ENCODE data around the gene SPAG16. TPM values are rescaled to one million over a fixed set of nuclear protein-coding genes. Genes with fewer than 3 reads are reported as not detected.

Gene SPAG16
- total RNA-seq, 1 experiment from 2014 or later: 17.3 TPM

DNA sequence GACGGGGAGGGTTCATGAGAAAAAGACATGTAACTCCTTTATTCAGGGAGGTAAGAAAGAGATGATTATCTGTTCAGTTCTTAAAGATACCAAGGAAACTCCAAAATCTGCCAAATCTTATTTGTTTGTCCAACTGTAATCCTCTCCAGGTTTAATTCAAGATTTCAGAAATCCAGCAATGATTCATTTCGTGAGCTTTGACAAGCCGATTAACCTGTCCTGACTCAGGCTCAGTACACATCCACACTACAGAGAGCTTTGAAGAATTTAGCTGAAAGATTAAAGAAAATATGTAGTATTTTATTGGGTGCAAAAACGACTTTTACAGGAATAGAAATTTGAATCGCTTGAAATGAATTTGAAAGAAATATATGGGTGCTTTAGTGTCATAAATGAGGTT is 1.1 kb downstream of the SPAG16 start:
- H3K27ac Mint-ChIP-seq: no peak overlapping the region
- Histone ChIP-seq H3K23me2 (ENCODE audit: insufficient read length, low read depth, low read length, poor library complexity, severe bottlenecking) (peaks cover 5% of the 10 kb centered on the region), H3K4me2 (ENCODE audit: insufficient read depth, insufficient read length, low read length) (no peak overlapping the region), H3K18ac (ENCODE audit: insufficient read length, low read depth, low read length) (no peak overlapping the region), H3K9me3 (ENCODE audit: control insufficient read depth, low read depth, low read length) (no peaks in the 10 kb centered on the region), H2BK120ac (ENCODE audit: low read depth, low read length, poor library complexity, severe bottlenecking) (no peak overlapping the region), H3K4me1 (ENCODE audit: insufficient read depth, low read length) (peaks cover 3% of the 10 kb centered on the region; the same call in 1 of the 2 replicates), H3K23ac (ENCODE audit: insufficient read length, low read depth, low read length) (no peak overlapping the region), H2BK12ac (ENCODE audit: insufficient read length, low read depth, low read length) (no peak overlapping the region), H3K14ac (ENCODE audit: insufficient read depth, low read length) (no peak overlapping the region), H4K91ac (ENCODE audit: insufficient read length, low read depth, low read length) (no peak overlapping the region), H2BK5ac (ENCODE audit: insufficient read length, low read length) (no peak overlapping the region), H3K27ac (ENCODE audit: insufficient read length, low read depth, low read length) (no peak overlapping the region), H2AFZ (ENCODE audit: low read length) (no peak overlapping the region), H4K8ac (replicated peaks; ENCODE audit: insufficient read length, low read depth, low read length) (no peak overlapping the region), H2BK15ac (ENCODE audit: low read depth, low read length) (no peak overlapping the region), H3K27me3 (ENCODE audit: insufficient read depth, low read length) (no peaks in the 10 kb centered on the region), H3K79me2 (ENCODE audit: insufficient read depth, low read length) (no peaks in the 10 kb centered on the region), H2BK20ac (ENCODE audit: low read depth, low read length, poor library complexity, severe bottlenecking) (no peak overlapping the region), H2AK5ac (ENCODE audit: insufficient read length, low read length) (no peak overlapping the region), H3K9ac (ENCODE audit: extremely low read depth, insufficient read length, low read length) (no peak overlapping the region), H4K5ac (ENCODE audit: insufficient read length, low read depth, low read length) (no peak overlapping the region), H3K79me1 (ENCODE audit: insufficient read depth, low read depth, low read length, poor library complexity, severe bottlenecking) (no peaks in the 10 kb centered on the region), H3K56ac (ENCODE audit: insufficient read length, low read depth, low read length) (no peak overlapping the region), H4K20me1 (ENCODE audit: control insufficient read depth, insufficient read depth, insufficient read length) (no peaks in the 10 kb centered on the region), H3K4ac (ENCODE audit: low read depth, low read length) (no peak overlapping the region), H3T11ph (ENCODE audit: low read length) (no peak overlapping the region)
- DNase-seq: no peak
- no peaks in the 10 kb centered on the region for H3K9me3 Mint-ChIP-seq
- H3K27me3 Mint-ChIP-seq (ENCODE audit: low read depth): no peaks in the 10 kb centered on the region
- peak overlapping the region; percentile 84 to 90 for H3K4me3 Mint-ChIP-seq
- 100% methylated on average over 2 of the region's 5 CpGs for WGBS (ENCODE audit: extremely low coverage, insufficient read length, low lambda C conversion rate)
- TF ChIP-seq, protein P1, sequence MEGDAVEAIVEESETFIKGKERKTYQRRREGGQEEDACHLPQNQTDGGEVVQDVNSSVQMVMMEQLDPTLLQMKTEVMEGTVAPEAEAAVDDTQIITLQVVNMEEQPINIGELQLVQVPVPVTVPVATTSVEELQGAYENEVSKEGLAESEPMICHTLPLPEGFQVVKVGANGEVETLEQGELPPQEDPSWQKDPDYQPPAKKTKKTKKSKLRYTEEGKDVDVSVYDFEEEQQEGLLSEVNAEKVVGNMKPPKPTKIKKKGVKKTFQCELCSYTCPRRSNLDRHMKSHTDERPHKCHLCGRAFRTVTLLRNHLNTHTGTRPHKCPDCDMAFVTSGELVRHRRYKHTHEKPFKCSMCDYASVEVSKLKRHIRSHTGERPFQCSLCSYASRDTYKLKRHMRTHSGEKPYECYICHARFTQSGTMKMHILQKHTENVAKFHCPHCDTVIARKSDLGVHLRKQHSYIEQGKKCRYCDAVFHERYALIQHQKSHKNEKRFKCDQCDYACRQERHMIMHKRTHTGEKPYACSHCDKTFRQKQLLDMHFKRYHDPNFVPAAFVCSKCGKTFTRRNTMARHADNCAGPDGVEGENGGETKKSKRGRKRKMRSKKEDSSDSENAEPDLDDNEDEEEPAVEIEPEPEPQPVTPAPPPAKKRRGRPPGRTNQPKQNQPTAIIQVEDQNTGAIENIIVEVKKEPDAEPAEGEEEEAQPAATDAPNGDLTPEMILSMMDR (conservative IDR thresholded peaks at IDR 0.05): no peak
- H3K4me1 Mint-ChIP-seq: peaks cover 29 to 36% of the 10 kb centered on the region in 2 experiments
- no peaks in the 10 kb centered on the region for H3K36me3 Mint-ChIP-seq (ENCODE audit: insufficient read depth in 1 of 3, low read depth in 3 of 3)

Measured in H9 (cell line).